GM19467 (cell line): ENCODE results near the gene MAGEA2.
"Not testable (repeated sequence)": the region's sequence is repeated elsewhere in the genome, so short reads cannot be mapped to it uniquely, and the experiment has no call there.

ENCODE experiments used
- ATAC-seq: cut with Tn5 transposase; IDR thresholded peaks from one replicate; pipeline ENCODE4 v1.9.1; 2021; ENCODE audit warnings: mild to moderate bottlenecking, moderate library complexity; ENCODE audit not compliant: unreplicated experiment

The MAGEA2 gene

GRCh38 chrX:152709173-152709572 is 44.5 kb downstream of the MAGEA2 start, which contains the start of gene CSAG2:
CSAG2 (minus strand) TSS chrX:152709273; CDS start chrX:152709112, 161 bp downstream.
- ATAC-seq = not testable (repeated sequence)

GRCh38 chrX:152706500-152706899 is 47.1 kb downstream of the MAGEA2 start:
- not testable (repeated sequence) for ATAC-seq

GRCh38 chrX:152700390-152700789 is 53.3 kb downstream of the MAGEA2 start:
- ATAC-seq = not testable (repeated sequence)
